Choroid plexus epithelial cell (primary cell): ENCODE results near the gene ZNF697.

Experiments used
- DNase-seq: peaks from one replicate; pipeline ENCODE4 v3.0.0-alpha.2; 2010; ENCODE audit warnings: low read depth
- H3K4me3 ChIP-seq: 2 replicates; pipeline ENCODE4 v1.5.1; 2011; ENCODE audit warnings: low read depth, mild to moderate bottlenecking, control low read depth, low read length, moderate library complexity
- CTCF ChIP-seq: conservative IDR thresholded peaks from 2 replicates; pipeline ENCODE4 v1.5.1; 2011; ENCODE audit warnings: low read depth, mild to moderate bottlenecking, control low read depth, inconsistent platforms, low read length, moderate library complexity

ZNF697 gene

GRCh38 chr1:119664067-119664466 lies 16.0 kb upstream of the ZNF697 start:
- DNase-seq, result no peak
- TF ChIP-seq CTCF, result no peak
- H3K4me3 ChIP-seq, result no peak overlapping the region

GRCh38 chr1:119662034-119662437 lies 14.0 kb upstream of the ZNF697 start:
- DNase-seq, result no peak
- H3K4me3 ChIP-seq, result no peak overlapping the region
- TF ChIP-seq CTCF, result no peak

GRCh38 chr1:119660253-119661083 lies 12.4 kb upstream of the ZNF697 start:
- DNase-seq, result no peak
- H3K4me3 ChIP-seq, result no peak overlapping the region
- TF ChIP-seq CTCF, result no peak

- no peak for TF ChIP-seq CTCF
- no peak overlapping the region for H3K4me3 ChIP-seq
- DNase-seq, result peak; percentile 67
These were observed 11.6 kb upstream of the ZNF697 start for GRCh38 chr1:119659628-119660027.

- TF ChIP-seq CTCF, result no peak
- DNase-seq, result no peak
- no peak overlapping the region for H3K4me3 ChIP-seq
These were observed 8.4 kb upstream of the ZNF697 start for GRCh38 chr1:119656410-119656955.

- no peak for TF ChIP-seq CTCF
- DNase-seq, result no peak
- no peak overlapping the region for H3K4me3 ChIP-seq
These were observed 7.1 kb upstream of the ZNF697 start for GRCh38 chr1:119655154-119655553.

GRCh38 chr1:119653839-119654170 lies 5.7 kb upstream of the ZNF697 start:
- no peak for DNase-seq
- H3K4me3 ChIP-seq, result no peak overlapping the region
- TF ChIP-seq CTCF, result no peak
